ENCODE data around the gene RUNX3. TPM values are rescaled to one million over a fixed set of nuclear protein-coding genes. Genes with fewer than 3 reads are reported as not detected.

The RUNX3 gene
- total and polyA plus RNA-seq, 2 of the 8 experiments (the other 6 are each of a cell fraction or from before 2014, with no cell fraction given), result 0.62 to 0.82 TPM

DNA sequence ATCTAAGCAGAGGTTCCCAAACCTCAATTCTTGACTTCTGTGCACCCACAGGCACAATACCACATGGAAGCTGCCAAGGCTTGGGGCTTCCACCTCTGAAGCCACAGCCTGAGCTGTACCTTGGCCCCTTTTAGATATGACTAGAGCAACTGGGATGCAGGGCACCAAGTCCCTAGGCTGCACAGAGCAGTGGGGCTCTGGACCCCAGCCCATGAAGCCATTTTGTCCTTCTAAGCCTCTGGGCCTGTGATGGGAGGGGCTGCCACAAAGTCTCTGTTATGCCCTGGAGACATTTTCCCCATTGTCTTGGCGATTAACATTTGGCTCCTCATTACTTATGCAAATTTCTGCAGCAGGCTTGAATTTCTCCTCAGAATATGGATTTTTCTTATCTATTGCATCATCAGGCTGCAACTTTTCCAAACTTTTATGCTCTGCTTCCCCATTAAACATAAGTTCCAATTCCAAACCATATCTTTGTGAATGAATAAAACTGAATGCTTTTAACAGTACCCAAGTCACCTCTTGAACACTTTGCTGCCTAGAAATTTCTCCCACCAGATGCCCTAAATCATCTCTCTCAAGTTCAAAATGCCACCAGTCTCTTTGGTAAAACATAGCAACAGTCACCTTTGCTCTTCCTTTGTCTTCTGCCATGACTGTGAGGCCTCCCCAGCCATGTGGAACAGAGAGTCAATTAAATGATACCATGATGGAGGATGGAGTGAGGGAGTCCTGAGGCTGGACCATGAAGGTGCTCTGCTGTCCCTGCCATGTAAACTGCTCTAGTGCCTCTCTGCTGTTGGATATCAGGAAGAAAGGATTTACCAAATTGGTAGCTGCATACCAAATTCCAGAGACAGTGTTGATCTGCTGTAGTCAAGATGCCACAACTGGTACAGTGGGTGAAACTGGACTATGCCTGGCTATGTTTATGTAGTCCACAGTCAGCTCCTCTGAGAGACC lies 37.6 kb downstream of the RUNX3 start:
- Histone ChIP-seq H3K14ac (ENCODE audit: insufficient read length) (no peak overlapping the region), H4K8ac (ENCODE audit: extremely low read depth, insufficient read depth, low read length) (no peak overlapping the region), H2BK5ac (ENCODE audit: low read depth, low read length) (no peak overlapping the region), H2AK5ac (ENCODE audit: low read depth, low read length) (no peak overlapping the region), H3K79me1 (ENCODE audit: low read depth, low read length) (no peaks in the 10 kb centered on the region), H3K36me3 (ENCODE audit: control insufficient read depth in 2 of 4, insufficient read depth in 4 of 4, low read length in 3 of 4) (no peaks in the 10 kb centered on the region), H3K4me3 (ENCODE audit: extremely low read depth in 1 of 4, insufficient read depth in 2 of 4, low read depth in 3 of 4, low read length in 4 of 4) (no peak overlapping the region), H3K4ac (replicated peaks; ENCODE audit: insufficient read length, low read depth, low read length) (no peak overlapping the region), H4K91ac (replicated peaks; ENCODE audit: insufficient read length, low read length) (no peak overlapping the region), H3K9me3 (ENCODE audit: insufficient read depth in 2 of 2, low read depth in 1 of 2, low read length in 1 of 2) (peaks cover 13 to 24% of the 10 kb centered on the region in 2 experiments), H3K27me3 (replicated peaks in 1 of 4; ENCODE audit: control insufficient read depth in 3 of 4, extremely low read depth in 1 of 4, insufficient read depth in 3 of 4, low read length in 3 of 4) (no peaks in the 10 kb centered on the region), H3K23ac (ENCODE audit: insufficient read length) (no peak overlapping the region), H2AFZ (ENCODE audit: low read length) (no peak overlapping the region), H2BK120ac (replicated peaks; ENCODE audit: low read depth, low read length) (no peak overlapping the region), H3K79me2 (ENCODE audit: control insufficient read depth in 1 of 2, insufficient read depth in 2 of 2, low read length in 2 of 2) (no peaks in the 10 kb centered on the region), H3K27ac (ENCODE audit: low read depth, low read length) (no peak overlapping the region), H2BK20ac (ENCODE audit: low read length) (no peak overlapping the region), H3K56ac (replicated peaks; ENCODE audit: insufficient read length, low read depth, low read length) (no peak overlapping the region), H3K4me2 (ENCODE audit: insufficient read depth in 1 of 2, low read depth in 2 of 2, low read length in 2 of 2) (no peak overlapping the region), H3K23me2 (ENCODE audit: low read depth, low read length) (no peaks in the 10 kb centered on the region), H2BK15ac (ENCODE audit: low read length) (no peak overlapping the region), H4K5ac (ENCODE audit: insufficient read length, low read depth, low read length) (no peak overlapping the region), H2BK12ac (ENCODE audit: low read depth, low read length) (no peak overlapping the region), H3K18ac (ENCODE audit: extremely low read depth, low read length) (no peak overlapping the region), H3K4me1 (replicated peaks in 1 of 4; ENCODE audit: control insufficient read depth in 3 of 4, insufficient read depth in 4 of 4, low read length in 3 of 4) (no peaks in the 10 kb centered on the region), H4K20me1 (replicated peaks in 1 of 2; ENCODE audit: control insufficient read depth in 1 of 2, insufficient read depth in 2 of 2, low read length in 2 of 2) (no peaks in the 10 kb centered on the region), H3K9ac (replicated peaks in 1 of 4; ENCODE audit: extremely low read depth in 1 of 4, low read depth in 3 of 4, low read length in 3 of 4) (no peak overlapping the region)
- DNase-seq (ENCODE audit: low read depth in 1 of 2, low spot score in 2 of 2) (peak in 1 of 2 experiments; percentile 32), FAIRE-seq (no peak)
- ChIA-PET POLR2A (ENCODE audit: partially characterized antibody) (no interaction called here), CTCF (ENCODE audit: partially characterized antibody) (interaction anchor here (0.5 to 1.2 kb wide), 5 partner anchors 43 to 1827 kb away, joined by 3 to 5 read pairs (median 3); no protein-coding TSS in a partner anchor)
- TF ChIP-seq ZNF274 (IDR thresholded peaks at IDR 0.05; ENCODE audit: borderline replicate concordance, extremely low read depth, low read length) (no peak), CEBPB (IDR thresholded peaks at IDR 0.05; ENCODE audit: low read depth, low read length) (peak; percentile 10; the same call in 1 of the 2 replicates)
- WGBS, 2 experiments (ENCODE audit: extremely low coverage in 1 of 2, insufficient coverage in 1 of 2, insufficient read length in 1 of 2, insufficient replicate concordance in 2 of 2, low coverage in 1 of 2, low lambda C conversion rate in 2 of 2, missing lambda C conversion rate in 1 of 2), result 72% methylated on average over 1 of the region's 1 CpG; no CpG with 5 or more reads in 1 of the 2 experiments

All from H1 (cell line).